ENCODE results near the gene ZG16. TPM values are rescaled to one million over a fixed set of nuclear protein-coding genes. Genes with fewer than 3 reads are reported as not detected.
A peak's percentile ranks its signal among the peaks of the same experiment; 100 is the strongest.

The ZG16 gene
- total and polyA plus RNA-seq, 9 of the 15 experiments (the other 6 are each of a cell fraction or from before 2014, with no cell fraction given) = 0.04 TPM; not detected in 8

DNA sequence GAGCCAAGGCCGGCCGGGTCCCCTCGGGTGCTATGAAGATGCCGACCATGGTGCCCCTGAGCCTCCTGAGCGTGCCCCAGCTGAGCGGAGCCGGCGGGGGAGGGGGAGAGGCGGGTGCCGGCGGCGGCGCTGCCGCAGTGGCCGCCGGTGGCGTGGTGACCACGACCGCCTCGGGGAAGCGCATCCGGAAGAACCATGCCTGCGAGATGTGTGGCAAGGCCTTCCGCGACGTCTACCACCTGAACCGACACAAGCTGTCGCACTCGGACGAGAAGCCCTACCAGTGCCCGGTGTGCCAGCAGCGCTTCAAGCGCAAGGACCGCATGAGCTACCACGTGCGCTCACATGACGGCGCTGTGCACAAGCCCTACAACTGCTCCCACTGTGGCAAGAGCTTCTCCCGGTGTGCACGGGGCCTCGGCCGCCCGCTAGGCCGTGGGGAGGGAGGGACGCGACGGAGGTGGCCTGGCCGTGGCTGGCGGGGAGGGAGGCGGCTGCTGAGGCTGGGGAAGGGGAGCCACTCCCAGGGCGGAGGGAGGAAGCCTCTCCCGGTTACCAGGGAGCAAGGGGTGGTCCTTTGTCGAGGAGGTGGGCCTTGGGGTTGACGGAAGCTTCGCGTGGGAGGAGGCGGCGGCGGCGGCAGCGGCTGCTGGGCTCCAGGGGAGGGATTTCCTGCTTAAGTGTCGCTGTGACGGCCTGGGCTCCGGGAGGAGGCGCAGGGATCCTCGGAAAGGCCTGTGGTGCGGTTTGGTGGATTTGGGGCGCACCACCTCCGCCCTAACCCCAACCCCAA, 29.6 kb downstream of the ZG16 start (continued):
- TF ChIP-seq, protein P1, sequence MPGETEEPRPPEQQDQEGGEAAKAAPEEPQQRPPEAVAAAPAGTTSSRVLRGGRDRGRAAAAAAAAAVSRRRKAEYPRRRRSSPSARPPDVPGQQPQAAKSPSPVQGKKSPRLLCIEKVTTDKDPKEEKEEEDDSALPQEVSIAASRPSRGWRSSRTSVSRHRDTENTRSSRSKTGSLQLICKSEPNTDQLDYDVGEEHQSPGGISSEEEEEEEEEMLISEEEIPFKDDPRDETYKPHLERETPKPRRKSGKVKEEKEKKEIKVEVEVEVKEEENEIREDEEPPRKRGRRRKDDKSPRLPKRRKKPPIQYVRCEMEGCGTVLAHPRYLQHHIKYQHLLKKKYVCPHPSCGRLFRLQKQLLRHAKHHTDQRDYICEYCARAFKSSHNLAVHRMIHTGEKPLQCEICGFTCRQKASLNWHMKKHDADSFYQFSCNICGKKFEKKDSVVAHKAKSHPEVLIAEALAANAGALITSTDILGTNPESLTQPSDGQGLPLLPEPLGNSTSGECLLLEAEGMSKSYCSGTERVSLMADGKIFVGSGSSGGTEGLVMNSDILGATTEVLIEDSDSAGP (CRISPR knock-in tag; IDR thresholded peaks at IDR 0.05) = peak; percentile 53; the same call in 1 of the 2 replicates
- TF ChIP-seq ZNF830 (CRISPR knock-in tag; IDR thresholded peaks at IDR 0.05) (peak; percentile 86; the same call in 1 of the 2 replicates), ZNF311 (CRISPR knock-in tag; IDR thresholded peaks at IDR 0.05) (no peak), ZKSCAN3 (CRISPR knock-in tag; IDR thresholded peaks at IDR 0.05) (no peak), FOXJ3 (CRISPR knock-in tag; IDR thresholded peaks at IDR 0.05) (no peak), POLR2G (IDR thresholded peaks at IDR 0.05; ENCODE audit: low read depth, low read length) (peak; percentile 90), NCOA4 (IDR thresholded peaks at IDR 0.05; ENCODE audit: partially characterized antibody) (no peak), ZNF408 (CRISPR knock-in tag; IDR thresholded peaks at IDR 0.05; ENCODE audit: low read depth) (no peak), RFX7 (CRISPR knock-in tag; IDR thresholded peaks at IDR 0.05) (no peak), ETV5 (CRISPR knock-in tag; IDR thresholded peaks at IDR 0.05; ENCODE audit: low read depth) (peak; percentile 75; the same call in 1 of the 2 replicates), MAFG (tag; conservative IDR thresholded peaks at IDR 0.05) (no peak), ZBTB26 (CRISPR knock-in tag; IDR thresholded peaks at IDR 0.05) (no peak), RBFOX2 (IDR thresholded peaks at IDR 0.05; ENCODE audit: low read depth, low read length) (peak; percentile 93), PCBP1 (IDR thresholded peaks at IDR 0.05; ENCODE audit: low read depth, low read length, poor library complexity, severe bottlenecking) (peak; percentile 81), ZNF586 (CRISPR knock-in tag; conservative IDR thresholded peaks at IDR 0.05) (no peak), CTCFL (IDR thresholded peaks at IDR 0.05; ENCODE audit: borderline replicate concordance, insufficient read depth, low read depth, low read length, poor library complexity, severe bottlenecking) (peak; percentile 25), ZKSCAN8 (CRISPR knock-in tag; IDR thresholded peaks at IDR 0.05) (no peak), POLR3G (IDR thresholded peaks at IDR 0.05; ENCODE audit: extremely low read depth, insufficient read length, insufficient replicate concordance) (no peak), ZNF780A (CRISPR knock-in tag; IDR thresholded peaks at IDR 0.05) (no peak)
- TF ChIP-seq, protein P2, sequence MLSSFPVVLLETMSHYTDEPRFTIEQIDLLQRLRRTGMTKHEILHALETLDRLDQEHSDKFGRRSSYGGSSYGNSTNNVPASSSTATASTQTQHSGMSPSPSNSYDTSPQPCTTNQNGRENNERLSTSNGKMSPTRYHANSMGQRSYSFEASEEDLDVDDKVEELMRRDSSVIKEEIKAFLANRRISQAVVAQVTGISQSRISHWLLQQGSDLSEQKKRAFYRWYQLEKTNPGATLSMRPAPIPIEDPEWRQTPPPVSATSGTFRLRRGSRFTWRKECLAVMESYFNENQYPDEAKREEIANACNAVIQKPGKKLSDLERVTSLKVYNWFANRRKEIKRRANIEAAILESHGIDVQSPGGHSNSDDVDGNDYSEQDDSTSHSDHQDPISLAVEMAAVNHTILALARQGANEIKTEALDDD (IDR thresholded peaks at IDR 0.05) = no peak
- TF ChIP-seq, protein P3, sequence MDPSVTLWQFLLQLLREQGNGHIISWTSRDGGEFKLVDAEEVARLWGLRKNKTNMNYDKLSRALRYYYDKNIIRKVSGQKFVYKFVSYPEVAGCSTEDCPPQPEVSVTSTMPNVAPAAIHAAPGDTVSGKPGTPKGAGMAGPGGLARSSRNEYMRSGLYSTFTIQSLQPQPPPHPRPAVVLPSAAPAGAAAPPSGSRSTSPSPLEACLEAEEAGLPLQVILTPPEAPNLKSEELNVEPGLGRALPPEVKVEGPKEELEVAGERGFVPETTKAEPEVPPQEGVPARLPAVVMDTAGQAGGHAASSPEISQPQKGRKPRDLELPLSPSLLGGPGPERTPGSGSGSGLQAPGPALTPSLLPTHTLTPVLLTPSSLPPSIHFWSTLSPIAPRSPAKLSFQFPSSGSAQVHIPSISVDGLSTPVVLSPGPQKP (CRISPR knock-in tag; IDR thresholded peaks at IDR 0.05) = no peak
